Adrenal gland (tissue), 5 donors: ENCODE data around the gene CDKAL1.

Experiments used
- CTCF ChIP-seq, 6 experiments: fragments of 450-650 bp in 4 of 6; fragments of 200-600 bp in 2 of 6; sonication (generic) in 1 of 6; IDR thresholded peaks; 1 replicate in 5 of 6; 2 replicates in 1 of 6; pipeline versions ENCODE4 v1.5.1 to v1.8.0; 2016 to 2021; ENCODE audit warnings: antibody characterized with exemption in 6 of 6, mild to moderate bottlenecking in 2 of 6, moderate library complexity in 1 of 6
- POLR2A ChIP-seq, 2 donors: fragments of 450-650 bp; IDR thresholded peaks; one replicate each; pipeline ENCODE4 v1.6.1; 2017; ENCODE audit warnings: antibody characterized with exemption in 2 of 2, mild to moderate bottlenecking in 2 of 2, moderate library complexity in 1 of 2
- donor health status: DM: no; HTN: no; CAD: no.

DNA sequence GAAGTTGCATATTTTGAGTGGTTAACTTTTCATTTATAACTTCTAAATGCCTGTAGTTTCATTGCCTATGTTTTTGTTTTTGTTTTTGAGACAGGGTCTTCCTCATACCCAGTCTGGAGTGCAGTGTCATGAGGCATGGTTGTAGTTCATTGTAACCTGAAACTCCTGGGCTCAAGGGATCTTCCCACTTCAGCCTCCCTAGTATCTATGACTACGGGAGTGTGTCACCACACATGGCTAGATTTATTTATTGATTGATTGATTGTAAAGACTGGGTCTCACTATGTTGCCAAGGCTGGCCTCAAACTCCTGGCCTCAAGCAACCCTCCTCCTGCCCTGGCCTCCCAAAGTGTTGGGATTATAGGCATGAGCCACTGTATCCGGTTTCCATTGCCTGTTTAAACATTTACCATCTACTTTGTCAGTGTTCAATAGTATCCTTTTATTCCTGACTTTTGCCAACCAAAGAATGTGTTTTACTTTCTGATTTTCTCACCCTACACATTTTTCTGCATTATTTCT is 144.6 kb downstream of the CDKAL1 start:
- TF ChIP-seq CTCF (IDR thresholded peaks at IDR 0.05) (no peak), POLR2A (IDR thresholded peaks at IDR 0.05) (no peak)
